Activated T-helper 2 cell treated with anti-CD3 and anti-CD28 coated beads, Interferon-gamma antibody, Interleukin-2, Interleukin-4, amounts not matched to agents 10 μg/mL and 5 μg/mL and 100 μg/mL, durations not matched to agents 14 hours and 24 hours and 36 hours (primary cell): ENCODE results near the gene KPTN. TPM values are rescaled to one million over a fixed set of nuclear protein-coding genes. Genes with fewer than 3 reads are reported as not detected.
A peak's percentile ranks its signal among the peaks of the same experiment; 100 is the strongest.
"Not testable (repeated sequence)": the region's sequence is repeated elsewhere in the genome, so short reads cannot be mapped to it uniquely, and the experiment has no call there.

Experiments used
- DNase-seq: peaks from one replicate; pipeline ENCODE4 v3.0.0; 2021; ENCODE audit warnings: low spot score
- H3K27ac Mint-ChIP-seq: one replicate; pipeline ENCODE4 v1.8.0; 2021; ENCODE audit warnings: mixed read lengths
- H3K27me3 Mint-ChIP-seq: one replicate; pipeline ENCODE4 v1.8.0; 2021; ENCODE audit warnings: low read depth, mixed read lengths
- H3K36me3 Mint-ChIP-seq: one replicate; pipeline ENCODE4 v1.8.0; 2021; ENCODE audit warnings: low read depth, mixed read lengths
- H3K4me1 Mint-ChIP-seq: one replicate; pipeline ENCODE4 v1.8.0; 2021; ENCODE audit warnings: low read depth, mixed read lengths
- H3K4me3 Mint-ChIP-seq: one replicate; pipeline ENCODE4 v1.8.0; 2021; ENCODE audit warnings: low read depth, mild to moderate bottlenecking, moderate library complexity, mixed read lengths
- H3K9me3 Mint-ChIP-seq: one replicate; pipeline ENCODE4 v1.8.0; 2021; ENCODE audit warnings: mixed read lengths
- intact Hi-C: fragments of 100-400 bp; cut with micrococcal nuclease; formaldehyde crosslinking; loops from one replicate; pipeline ENCODE4 v1.15.1; 2023
- total RNA-seq: library from RNA; stranded (reverse); gene quantifications from 2 replicates; pipeline ENCODE4 v1.2.3, GENCODE V29; 2022

Gene KPTN
- total RNA-seq, 1 donor from 2014 or later = 11.3 TPM

DNA sequence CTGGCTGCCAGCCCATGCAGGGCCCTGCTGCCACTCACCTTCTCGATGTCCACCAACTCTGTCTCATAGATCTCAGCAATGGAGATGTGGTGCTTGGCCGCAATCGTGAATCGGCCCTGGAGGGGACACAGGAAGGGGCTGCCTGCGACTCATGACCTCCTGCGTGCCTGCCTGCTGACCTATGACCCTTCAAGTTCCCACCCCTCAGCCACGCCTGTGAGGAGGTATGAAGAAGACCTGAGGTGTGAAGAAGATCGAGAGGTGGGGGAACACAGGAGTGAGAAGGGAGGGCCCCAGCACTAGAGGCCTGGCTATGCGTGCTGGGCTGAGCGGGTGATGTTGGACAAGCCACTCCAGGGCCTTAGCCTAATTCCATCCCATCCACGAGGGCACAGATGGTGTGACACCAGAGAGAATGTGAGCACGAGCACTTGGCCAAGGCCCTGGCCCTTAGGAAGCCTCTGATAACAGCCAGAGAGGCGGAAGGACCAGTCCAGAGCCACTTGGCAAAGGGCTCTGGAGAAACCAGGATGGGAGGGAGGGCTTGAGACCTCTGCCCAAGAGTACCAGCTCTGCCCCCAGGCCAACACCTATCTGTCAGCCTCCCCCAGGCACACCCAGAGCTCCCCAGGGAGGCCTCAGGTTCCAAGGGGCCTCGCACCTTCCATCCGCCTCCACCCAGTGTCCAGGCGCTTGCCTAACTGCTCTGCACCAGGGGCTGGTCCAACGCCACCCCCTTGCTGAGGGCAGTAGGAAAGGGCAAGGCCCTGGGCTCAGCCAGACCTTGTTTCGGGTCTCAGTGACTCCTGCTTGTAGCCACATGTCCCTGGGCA, 9.6 kb upstream of the KPTN start:
- Mint-ChIP-seq H3K9me3 (no peaks in the 10 kb centered on the region), H3K36me3 (peaks cover 16% of the 10 kb centered on the region), H3K27me3 (no peaks in the 10 kb centered on the region), H3K27ac (no peak overlapping the region), H3K4me1 (no peaks in the 10 kb centered on the region), H3K4me3 (no peak overlapping the region)
- no peak for DNase-seq
- intact Hi-C loops = no loop called here

DNA sequence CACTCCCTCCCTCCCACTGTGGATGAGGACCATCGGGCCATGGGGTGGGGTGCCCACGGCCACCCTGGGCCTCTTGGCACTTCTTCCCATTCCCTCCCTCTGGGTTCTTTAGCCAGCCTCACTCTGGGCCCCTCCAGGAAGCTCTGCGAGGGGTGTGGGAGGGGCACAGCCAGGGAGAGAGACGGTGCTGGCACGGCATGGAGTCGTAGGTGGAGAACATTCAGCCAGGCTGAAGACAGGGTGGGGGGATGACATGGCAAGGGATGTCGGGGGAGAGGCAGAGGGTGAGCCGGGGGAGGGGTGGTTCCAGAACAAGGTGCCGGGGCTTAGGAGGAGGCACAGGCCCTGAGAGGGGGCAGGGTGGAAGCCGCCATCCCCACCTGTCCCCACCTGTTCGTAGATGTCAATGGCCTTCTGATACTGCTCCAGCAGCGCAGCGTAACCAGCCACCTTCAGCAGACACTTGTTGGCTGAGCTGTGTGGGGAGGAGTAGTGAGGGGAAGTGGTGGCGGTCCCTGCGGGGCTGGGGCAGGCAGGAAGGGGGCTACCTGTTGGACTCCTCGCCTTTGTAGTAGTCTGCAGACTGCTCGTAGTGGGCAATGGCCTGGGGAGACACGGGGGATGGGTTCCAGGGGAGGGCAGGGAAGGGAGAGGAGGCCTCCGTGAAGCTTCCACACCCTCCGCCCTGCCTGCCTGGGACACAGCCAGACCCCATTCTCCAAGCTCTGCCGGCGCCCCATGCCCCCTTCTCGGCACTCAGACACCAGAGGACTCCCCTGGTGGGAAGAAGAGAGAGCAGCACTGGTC, 8.8 kb upstream of the KPTN start:
- H3K4me3 Mint-ChIP-seq = no peak overlapping the region
- H3K27ac Mint-ChIP-seq = no peak overlapping the region
- intact Hi-C loops = no loop called here

DNA sequence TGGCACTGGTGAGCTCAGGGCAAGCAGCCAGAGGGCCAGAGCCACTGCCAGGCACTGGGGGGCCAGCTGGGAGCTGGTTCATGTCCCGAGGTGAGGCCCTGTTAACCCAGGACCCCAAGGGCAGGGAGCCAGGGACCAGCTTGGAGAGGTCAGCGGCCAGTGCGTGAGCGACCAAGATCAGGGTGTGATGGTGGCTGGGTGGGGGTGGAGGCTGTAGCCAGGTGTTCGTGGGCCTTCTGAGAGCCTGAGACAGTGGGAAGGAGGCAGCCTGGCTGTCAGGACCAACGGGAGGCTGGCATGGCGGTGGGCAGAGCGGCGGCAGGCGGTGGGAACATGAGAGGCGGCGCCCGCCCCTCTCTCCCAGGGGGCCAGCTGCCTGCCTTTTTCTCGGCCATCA, 8.1 kb upstream of the KPTN start:
- intact Hi-C loops = no loop called here
- Mint-ChIP-seq H3K4me3 (no peak overlapping the region), H3K4me1 (peaks cover 3% of the 10 kb centered on the region), H3K27ac (no peak overlapping the region), H3K9me3 (no peaks in the 10 kb centered on the region), H3K27me3 (no peaks in the 10 kb centered on the region), H3K36me3 (peaks cover 16% of the 10 kb centered on the region)
- DNase-seq = no peak

More for the DNA sequence above, 8.8 kb upstream of the KPTN start:
- no peak for DNase-seq
- H3K27me3 Mint-ChIP-seq = no peaks in the 10 kb centered on the region
- peaks cover 16% of the 10 kb centered on the region for H3K36me3 Mint-ChIP-seq
- H3K4me1 Mint-ChIP-seq = no peaks in the 10 kb centered on the region
- no peaks in the 10 kb centered on the region for H3K9me3 Mint-ChIP-seq

DNA sequence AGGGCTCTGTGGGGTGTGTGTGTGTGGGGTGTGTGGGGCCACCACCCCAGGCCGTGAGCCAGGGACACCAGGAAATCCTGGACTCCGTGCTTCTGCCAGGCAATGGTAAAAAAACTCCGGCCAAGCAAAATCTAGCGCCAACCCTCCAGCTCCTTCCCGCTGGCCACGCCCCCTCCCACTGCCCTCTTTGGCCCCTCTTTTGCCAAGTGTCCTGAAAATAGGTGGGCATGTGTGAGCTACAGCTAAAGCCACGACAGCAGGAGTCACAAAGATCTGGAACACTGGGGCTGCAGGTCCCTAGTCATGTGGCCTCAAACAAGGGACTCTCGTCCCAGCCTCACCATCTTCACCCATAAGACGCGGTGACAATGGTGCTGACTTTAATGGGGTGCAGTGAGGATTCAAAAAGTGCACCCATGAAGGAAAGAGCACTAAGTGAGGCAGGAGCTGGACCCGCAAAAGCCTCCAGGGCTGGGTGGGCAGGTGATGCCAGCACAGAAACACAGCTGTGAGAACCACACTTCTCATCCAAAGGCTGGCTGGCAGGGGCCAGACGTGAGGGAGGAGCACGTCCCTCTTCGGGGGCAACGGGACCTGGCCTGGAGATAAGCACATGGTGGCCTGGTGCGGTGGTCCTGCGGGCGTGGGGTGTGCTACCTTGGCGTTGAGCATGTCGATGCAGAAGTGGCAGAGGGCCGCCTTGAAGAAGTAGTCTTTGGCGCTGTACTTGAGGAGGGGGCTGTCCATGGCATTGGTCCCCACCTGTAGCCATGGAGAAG, 7.5 kb upstream of the KPTN start:
- H3K27me3 Mint-ChIP-seq = no peaks in the 10 kb centered on the region
- peaks cover 6% of the 10 kb centered on the region for H3K4me1 Mint-ChIP-seq
- no peaks in the 10 kb centered on the region for H3K9me3 Mint-ChIP-seq
- no peak overlapping the region for H3K27ac Mint-ChIP-seq
- no peak for DNase-seq
- H3K4me3 Mint-ChIP-seq = no peak overlapping the region
- intact Hi-C loops = no loop called here
- H3K36me3 Mint-ChIP-seq = peaks cover 14% of the 10 kb centered on the region

DNA sequence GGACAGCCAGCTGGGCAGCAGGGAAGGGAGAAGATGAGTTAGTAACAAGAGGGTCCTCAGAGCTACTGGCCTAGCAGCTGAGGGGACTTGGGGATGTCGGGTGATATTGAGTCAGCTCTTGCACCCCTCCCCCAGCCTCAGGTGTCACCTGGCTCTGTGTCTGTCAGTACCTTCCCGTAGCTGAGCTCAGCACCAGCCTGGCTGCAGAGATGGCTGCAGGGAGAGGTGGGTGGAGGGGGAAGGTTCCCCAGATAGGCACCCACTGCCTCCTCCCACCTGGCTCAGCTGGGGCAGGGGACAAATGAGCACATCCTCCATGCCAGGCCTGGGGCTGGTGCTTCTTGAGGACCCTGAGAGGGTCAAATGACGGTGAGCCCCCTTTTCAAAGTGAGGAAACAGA, 6.8 kb upstream of the KPTN start:
- Mint-ChIP-seq H3K27ac (no peak overlapping the region), H3K4me3 (no peak overlapping the region), H3K9me3 (no peaks in the 10 kb centered on the region), H3K4me1 (peaks cover 6% of the 10 kb centered on the region), H3K27me3 (no peaks in the 10 kb centered on the region), H3K36me3 (peaks cover 10% of the 10 kb centered on the region)
- DNase-seq = no peak
- intact Hi-C loops = no loop called here

DNA sequence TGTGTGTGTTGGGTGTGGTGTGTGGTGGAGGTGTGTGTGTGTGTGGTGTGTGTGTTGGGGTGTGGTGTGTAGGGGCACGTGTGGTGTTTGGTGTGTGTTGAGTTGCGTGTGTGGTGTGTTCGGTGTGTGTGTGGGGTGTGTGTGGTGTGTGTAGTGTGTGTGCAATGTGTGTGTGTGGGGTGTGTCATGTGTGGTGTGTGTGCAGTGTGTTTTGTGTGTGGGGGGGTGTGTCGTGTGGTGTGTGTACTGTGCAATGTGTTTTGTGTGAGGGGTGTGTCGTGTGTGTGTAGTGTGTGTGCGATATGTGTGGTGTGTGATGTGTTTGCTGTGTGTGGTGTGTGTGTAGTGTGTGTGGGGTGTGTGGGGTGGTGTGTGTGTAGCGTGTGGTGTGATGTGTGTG, 6.0 kb upstream of the KPTN start:
- H3K27ac Mint-ChIP-seq = no peak overlapping the region
- H3K4me1 Mint-ChIP-seq = peaks cover 14% of the 10 kb centered on the region
- peaks cover 16% of the 10 kb centered on the region for H3K36me3 Mint-ChIP-seq
- no peaks in the 10 kb centered on the region for H3K27me3 Mint-ChIP-seq
- intact Hi-C loops = no loop called here
- no peaks in the 10 kb centered on the region for H3K9me3 Mint-ChIP-seq
- no peak for DNase-seq
- H3K4me3 Mint-ChIP-seq = no peak overlapping the region

DNA sequence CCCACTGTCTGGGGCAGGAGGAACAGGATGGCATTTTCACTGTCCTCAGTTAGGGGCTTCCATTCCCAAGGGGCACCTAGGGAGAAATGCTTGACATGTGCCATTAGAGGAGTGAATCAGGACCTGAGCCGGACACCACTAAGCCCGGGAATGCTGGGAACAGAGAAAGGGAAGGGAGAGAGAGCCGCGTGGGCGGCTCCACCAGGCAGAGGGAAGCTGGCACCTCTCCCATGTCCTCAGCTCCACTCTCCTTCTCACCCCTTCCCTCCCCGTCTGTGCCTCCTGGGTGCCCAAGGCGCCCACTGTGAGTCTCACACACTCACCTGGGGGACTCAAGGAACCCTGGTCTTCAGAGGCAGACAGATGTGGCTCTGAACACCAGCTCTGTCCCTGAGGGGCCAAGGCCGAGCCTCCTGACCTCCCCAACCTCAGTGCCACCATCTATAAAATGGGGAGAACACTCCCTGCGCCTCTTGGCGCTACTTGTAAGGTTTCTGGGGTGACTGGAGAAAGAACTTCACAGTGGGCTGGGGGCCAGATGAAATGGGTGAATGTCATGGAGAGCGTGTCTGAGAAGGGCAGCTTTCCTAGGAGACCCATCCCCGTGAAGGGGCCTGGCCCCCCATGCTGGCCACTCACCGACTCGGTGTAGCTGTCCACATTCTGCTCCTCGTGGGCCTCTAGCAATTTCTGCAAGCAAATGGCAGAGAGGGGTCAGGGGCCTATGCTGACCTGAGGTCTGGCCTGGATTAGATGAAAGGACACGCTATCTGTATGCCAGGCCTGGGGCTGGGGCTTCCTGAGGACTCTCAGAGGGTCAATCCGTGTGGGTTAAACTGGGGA, 5.3 kb upstream of the KPTN start:
- intact Hi-C loops = no loop called here
- H3K9me3 Mint-ChIP-seq = no peaks in the 10 kb centered on the region
- peaks cover 18% of the 10 kb centered on the region for H3K36me3 Mint-ChIP-seq
- H3K4me1 Mint-ChIP-seq = peaks cover 17% of the 10 kb centered on the region
- H3K27ac Mint-ChIP-seq = no peak overlapping the region
- DNase-seq = no peak
- no peaks in the 10 kb centered on the region for H3K27me3 Mint-ChIP-seq
- H3K4me3 Mint-ChIP-seq = no peak overlapping the region

DNA sequence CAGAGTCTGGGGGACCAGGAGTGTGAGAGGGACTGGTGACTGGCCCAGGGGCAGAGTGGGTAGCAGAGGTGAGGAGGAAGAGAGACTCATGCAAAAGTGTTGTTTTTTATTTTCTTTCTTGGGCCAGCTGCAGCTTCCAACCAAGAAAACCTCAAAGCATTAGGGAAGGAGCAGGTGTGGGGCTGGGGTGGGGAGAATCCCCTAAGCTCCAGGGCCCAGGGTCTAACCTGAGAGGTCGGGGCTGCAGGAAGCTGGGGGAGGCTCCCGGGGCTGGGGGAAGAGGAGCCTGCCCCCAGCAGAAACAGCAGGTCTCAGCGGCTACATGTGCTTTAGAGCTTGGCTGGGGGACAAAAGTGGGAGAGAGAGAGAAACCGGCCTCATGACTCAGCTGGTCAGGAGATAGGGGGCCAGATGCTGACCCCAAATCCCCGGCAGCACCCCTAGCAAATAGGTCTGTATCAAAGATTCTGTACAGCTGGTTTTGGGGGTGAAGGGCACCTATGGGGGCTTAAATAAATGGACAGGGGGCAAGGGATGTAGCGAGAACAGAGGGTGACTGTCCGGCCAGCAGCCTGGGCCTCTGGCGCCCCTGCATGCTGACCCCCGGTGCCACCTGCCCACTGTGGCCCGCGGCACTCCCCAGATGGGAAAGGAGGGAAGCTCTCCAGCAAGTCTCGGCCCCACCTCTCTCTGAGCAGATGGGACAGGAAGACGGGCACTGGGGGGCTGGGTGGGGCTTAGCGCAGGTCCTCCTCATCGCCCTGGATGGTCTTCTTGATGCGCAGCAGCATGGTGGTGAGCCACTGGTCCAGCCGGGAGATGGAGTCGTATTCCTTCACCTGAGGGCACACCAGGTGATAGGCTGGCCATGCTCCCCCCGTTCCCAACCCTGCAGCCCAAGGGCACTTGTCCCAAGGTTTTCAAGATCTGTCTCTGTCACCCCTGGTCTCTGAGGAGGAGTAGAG, 3.8 kb upstream of the KPTN start:
- intact Hi-C loops = no loop called here
- Mint-ChIP-seq H3K4me1 (peaks cover 22% of the 10 kb centered on the region), H3K9me3 (no peaks in the 10 kb centered on the region), H3K36me3 (peaks cover 18% of the 10 kb centered on the region), H3K4me3 (no peak overlapping the region), H3K27ac (no peak overlapping the region), H3K27me3 (no peaks in the 10 kb centered on the region)
- DNase-seq = no peak

DNA sequence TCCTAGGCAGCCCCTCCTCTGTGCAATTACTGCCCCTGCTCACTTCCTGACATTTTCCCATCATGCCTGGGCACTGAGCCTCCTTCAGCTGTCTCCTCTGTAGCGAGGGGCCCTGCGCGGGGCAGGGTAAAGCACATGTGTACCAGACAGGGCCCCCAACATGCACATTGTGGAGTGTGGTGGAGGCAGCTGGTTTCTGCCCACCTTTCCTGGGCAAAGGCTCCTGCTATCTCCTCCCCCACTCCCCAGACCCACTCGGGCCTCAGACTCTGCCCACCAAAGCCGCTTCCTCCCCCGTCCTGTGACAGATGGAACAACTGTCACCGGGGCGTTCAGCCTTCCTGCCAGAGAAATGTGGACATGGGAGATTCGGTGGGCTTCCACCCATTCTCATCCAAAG, 2.9 kb upstream of the KPTN start:
- H3K36me3 Mint-ChIP-seq = peaks cover 18% of the 10 kb centered on the region
- intact Hi-C loops = no loop called here
- no peaks in the 10 kb centered on the region for H3K27me3 Mint-ChIP-seq
- no peak overlapping the region for H3K27ac Mint-ChIP-seq
- DNase-seq = no peak
- no peaks in the 10 kb centered on the region for H3K9me3 Mint-ChIP-seq
- H3K4me1 Mint-ChIP-seq = peaks cover 22% of the 10 kb centered on the region
- H3K4me3 Mint-ChIP-seq = no peak overlapping the region

DNA sequence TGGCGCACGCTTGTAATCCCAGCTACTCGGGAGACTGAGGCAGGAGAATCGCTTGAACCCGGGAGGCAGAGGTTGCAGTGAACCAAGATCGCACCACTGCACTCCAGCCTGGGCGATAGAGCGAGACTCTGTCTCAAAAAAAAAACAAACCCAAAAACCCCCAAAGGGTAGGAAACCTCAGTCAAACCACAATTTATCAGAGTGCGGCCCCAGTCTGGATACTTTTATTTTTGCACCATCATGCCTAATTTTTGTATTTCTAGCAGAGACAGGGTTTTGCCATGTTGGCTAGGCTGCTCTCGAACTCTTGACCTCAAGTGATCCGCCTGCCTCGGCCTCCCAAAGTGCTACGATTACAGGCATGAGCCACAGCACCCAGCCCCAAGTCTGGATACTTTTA, 2.2 kb upstream of the KPTN start:
- peaks cover 18% of the 10 kb centered on the region for H3K36me3 Mint-ChIP-seq
- H3K27me3 Mint-ChIP-seq, intact Hi-C loops, H3K27ac Mint-ChIP-seq, H3K9me3 Mint-ChIP-seq, DNase-seq, H3K4me3 Mint-ChIP-seq: not testable (repeated sequence)
- H3K4me1 Mint-ChIP-seq = peaks cover 22% of the 10 kb centered on the region

DNA sequence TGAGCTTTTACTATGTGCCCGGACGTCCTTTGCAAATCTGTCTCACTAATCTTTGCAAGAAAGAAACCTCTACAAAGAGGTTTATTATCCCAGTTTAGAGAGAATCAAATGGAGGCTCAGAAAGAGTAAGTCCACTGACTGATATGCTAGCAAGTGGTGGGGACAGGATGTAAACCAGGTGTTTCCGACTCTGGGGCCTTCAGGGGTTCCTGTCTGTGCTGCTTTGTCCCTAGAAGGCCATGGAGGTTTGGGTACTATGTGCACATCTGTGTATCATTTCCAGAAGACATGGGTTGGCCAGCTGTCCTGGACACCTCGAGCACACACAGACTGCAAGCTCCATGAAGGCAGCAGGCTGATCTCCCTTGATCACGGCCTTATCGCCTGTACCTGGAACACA, 1.2 kb upstream of the KPTN start:
- no peak for DNase-seq
- intact Hi-C loops = no loop called here
- peaks cover 13% of the 10 kb centered on the region for H3K36me3 Mint-ChIP-seq
- no peaks in the 10 kb centered on the region for H3K27me3 Mint-ChIP-seq
- no peaks in the 10 kb centered on the region for H3K9me3 Mint-ChIP-seq
- peak overlapping the region; percentile 99 for H3K4me3 Mint-ChIP-seq
- H3K27ac Mint-ChIP-seq = peak overlapping the region; percentile 96
- H3K4me1 Mint-ChIP-seq = peaks cover 22% of the 10 kb centered on the region
